Common myeloid progenitor, CD34-positive (primary cell): ENCODE measurements around the gene CHST15.

Experiments used
- CTCF ChIA-PET: fragments of 350-600 bp; sonication (Branson Sonifier 250); formaldehyde crosslinking; loops from one replicate; lab custom pipeline; 2021; ENCODE audit warnings: antibody characterized with exemption; lab: Charles Lee
- POLR2A ChIA-PET: fragments of 350-600 bp; sonication (Branson Sonifier 250); formaldehyde crosslinking; loops from one replicate; lab custom pipeline; 2021; ENCODE audit warnings: antibody characterized with exemption; lab: Charles Lee
- DNase-seq, 3 donors: peaks; one replicate each; pipeline versions ENCODE4 v3.0.0 to v3.0.0-alpha.2; 2013
- H3K27ac ChIP-seq, 2 experiments: 1 replicate in 1 of 2; 2 replicates in 1 of 2; pipeline ENCODE4 v1.7.0; 2013; ENCODE audit warnings: inconsistent platforms in 2 of 2, low read length in 2 of 2, mild to moderate bottlenecking in 2 of 2, low read depth in 1 of 2, moderate library complexity in 1 of 2; ENCODE audit not compliant: severe bottlenecking in 2 of 2, insufficient read depth in 1 of 2, poor library complexity in 1 of 2
- H3K27me3 ChIP-seq, 5 experiments: replicated peaks in 2 of 5; 1 replicate in 3 of 5; 2 replicates in 2 of 5; pipeline versions ENCODE4 v1.6.1 to v1.7.0; 2013; ENCODE audit warnings: low read length in 4 of 5, mild to moderate bottlenecking in 2 of 5, moderate library complexity in 2 of 5, inconsistent platforms in 1 of 5; ENCODE audit not compliant: insufficient read depth in 5 of 5, control insufficient read depth in 4 of 5
- H3K36me3 ChIP-seq, 4 experiments: 1 replicate in 2 of 4; 2 replicates in 2 of 4; pipeline versions ENCODE4 v1.6.1 to v1.7.0; 2013; ENCODE audit warnings: low read length in 3 of 4, control low read depth in 1 of 4, mild to moderate bottlenecking in 1 of 4; ENCODE audit not compliant: control insufficient read depth in 4 of 4, insufficient read depth in 4 of 4
- H3K4me1 ChIP-seq, 4 experiments: 1 replicate in 3 of 4; 2 replicates in 1 of 4; pipeline versions ENCODE4 v1.6.1 to v1.7.1; 2013; ENCODE audit warnings: low read length in 3 of 4, mild to moderate bottlenecking in 3 of 4, control low read depth in 1 of 4, inconsistent platforms in 1 of 4, moderate library complexity in 1 of 4; ENCODE audit not compliant: control insufficient read depth in 4 of 4, insufficient read depth in 4 of 4; ENCODE audit errors: control extremely low read depth in 1 of 4
- H3K4me3 ChIP-seq, 7 experiments: 1 replicate in 4 of 7; 2 replicates in 3 of 7; pipeline versions ENCODE4 v1.5.1 to v1.7.0; 2013; ENCODE audit warnings: mild to moderate bottlenecking in 7 of 7, low read length in 6 of 7, moderate library complexity in 6 of 7, inconsistent platforms in 2 of 7, low read depth in 2 of 7, control low read depth in 1 of 7; ENCODE audit not compliant: insufficient read depth in 4 of 7, control insufficient read depth in 1 of 7; ENCODE audit errors: extremely low read depth in 1 of 7
- H3K9me3 ChIP-seq, 5 experiments: 1 replicate in 4 of 5; 2 replicates in 1 of 5; pipeline versions ENCODE4 v1.6.1 to v1.7.1; 2013; ENCODE audit warnings: low read length in 4 of 5, mild to moderate bottlenecking in 2 of 5, inconsistent platforms in 1 of 5, low read depth in 1 of 5, moderate library complexity in 1 of 5; ENCODE audit not compliant: control insufficient read depth in 4 of 5, insufficient read depth in 2 of 5; ENCODE audit errors: control extremely low read depth in 1 of 5
- WGBS: methylation state at CpG from one replicate; pipeline ENCODE4 v1.1.5; 2013; ENCODE audit not compliant: insufficient coverage; 5-methylcytosine and 5-hydroxymethylcytosine counted together

CHST15 gene

GRCh38 chr10:123997013-123997412, 96.4 kb downstream of the CHST15 start:
- POLR2A ChIA-PET = no interaction called here
- no peak overlapping the region for H3K4me3 ChIP-seq
- no peak for DNase-seq
- CTCF ChIA-PET = interaction anchor here (0.6 to 5.8 kb wide), 12 partner anchors 8 to 407 kb away, joined by 3 to 96 read pairs (median 4); no protein-coding TSS in a partner anchor
- 98% methylated on average over 6 of the region's 6 CpGs for WGBS
- no peaks in the 10 kb centered on the region for H3K9me3 ChIP-seq
- H3K4me1 ChIP-seq = peaks cover 0 to 18% (median 8%) of the 10 kb centered on the region in 4 experiments
- peaks cover 7 to 40% (median 10%) of the 10 kb centered on the region in 5 experiments for H3K27me3 ChIP-seq
- no peak overlapping the region for H3K27ac ChIP-seq
- no peaks in the 10 kb centered on the region for H3K36me3 ChIP-seq

GRCh38 chr10:123996302-123996701, 97.1 kb downstream of the CHST15 start:
- no peak for DNase-seq
- Histone ChIP-seq H3K4me3 (no peak overlapping the region), H3K9me3 (no peaks in the 10 kb centered on the region), H3K27ac (no peak overlapping the region), H3K27me3 (peaks cover 7 to 47% (median 10%) of the 10 kb centered on the region in 5 experiments), H3K36me3 (no peaks in the 10 kb centered on the region), H3K4me1 (peaks cover 0 to 21% (median 9%) of the 10 kb centered on the region in 4 experiments)
- ChIA-PET CTCF (interaction anchor here (0.8 to 5.8 kb wide), 20 partner anchors 9 to 414 kb away, joined by 3 to 96 read pairs (median 4); no protein-coding TSS in a partner anchor), POLR2A (interaction anchor here (1.4 kb wide), 1 partner anchor 395 kb away, joined by 3 read pairs; no protein-coding TSS in a partner anchor)
- WGBS = 80% methylated on average over 4 of the region's 7 CpGs

- Histone ChIP-seq H3K36me3 (no peaks in the 10 kb centered on the region), H3K4me3 (peak overlapping the region in 2 of 7 experiments; percentile 1 to 11), H3K27me3 (peaks cover 8 to 54% (median 10%) of the 10 kb centered on the region in 5 experiments), H3K27ac (no peak overlapping the region), H3K9me3 (no peaks in the 10 kb centered on the region), H3K4me1 (peaks cover 0 to 21% (median 9%) of the 10 kb centered on the region in 4 experiments)
- CTCF ChIA-PET = interaction anchor here (0.8 to 5.8 kb wide), 22 partner anchors 10 to 414 kb away, joined by 3 to 96 read pairs (median 4); no protein-coding TSS in a partner anchor
- peak; percentile 21 to 42 (median 24) for DNase-seq
- POLR2A ChIA-PET = interaction anchor here (1.4 kb wide), 1 partner anchor 395 kb away, joined by 3 read pairs; no protein-coding TSS in a partner anchor
- 8% methylated on average over 26 of the region's 27 CpGs for WGBS
Observed at GRCh38 chr10:123995461-123996131, 97.8 kb downstream of the CHST15 start.

- WGBS = 27% methylated on average over 6 of the region's 11 CpGs
- Histone ChIP-seq H3K4me3 (peak overlapping the region in 3 of 7 experiments; percentile 1 to 11 (median 4)), H3K4me1 (peaks cover 0 to 21% (median 9%) of the 10 kb centered on the region in 4 experiments), H3K27ac (no peak overlapping the region), H3K9me3 (no peaks in the 10 kb centered on the region), H3K36me3 (no peaks in the 10 kb centered on the region), H3K27me3 (peaks cover 8 to 60% (median 13%) of the 10 kb centered on the region in 5 experiments)
- POLR2A ChIA-PET = no interaction called here
- no peak for DNase-seq
- CTCF ChIA-PET = interaction anchor here (0.6 to 5.8 kb wide), 26 partner anchors 8 to 751 kb away, joined by 3 to 96 read pairs (median 4); no protein-coding TSS in a partner anchor
Observed at GRCh38 chr10:123995082-123995460, 98.3 kb downstream of the CHST15 start.

- ChIA-PET POLR2A (no interaction called here), CTCF (interaction anchor here (0.6 to 5.8 kb wide), 25 partner anchors 9 to 751 kb away, joined by 3 to 96 read pairs (median 4); no protein-coding TSS in a partner anchor)
- H3K27me3 ChIP-seq = peaks cover 8 to 61% (median 13%) of the 10 kb centered on the region in 5 experiments
- no peaks in the 10 kb centered on the region for H3K36me3 ChIP-seq
- H3K27ac ChIP-seq = no peak overlapping the region
- peak; percentile 62 to 67 (median 62) for DNase-seq
- WGBS = 2% methylated on average over 28 of the region's 30 CpGs
- peak overlapping the region in 5 of 7 experiments; percentile 19 to 66 (median 48) for H3K4me3 ChIP-seq
- peaks cover 0 to 2% (median 0%) of the 10 kb centered on the region in 5 experiments for H3K9me3 ChIP-seq
- peaks cover 0 to 21% (median 9%) of the 10 kb centered on the region in 4 experiments for H3K4me1 ChIP-seq
Observed at GRCh38 chr10:123994417-123995081, 98.8 kb downstream of the CHST15 start.

- 79% methylated on average over 13 of the region's 17 CpGs for WGBS
Observed at GRCh38 chr10:123993534-123994416, 99.6 kb downstream of the CHST15 start.

More at GRCh38 chr10:123993534-123994416, 99.6 kb downstream of the CHST15 start:
- CTCF ChIA-PET = interaction anchor here (0.8 to 5.8 kb wide), 16 partner anchors 9 to 545 kb away, joined by 3 to 96 read pairs (median 4); no protein-coding TSS in a partner anchor
- POLR2A ChIA-PET = no interaction called here
- Histone ChIP-seq H3K27ac (no peak overlapping the region), H3K4me1 (peaks cover 0 to 21% (median 9%) of the 10 kb centered on the region in 4 experiments), H3K4me3 (no peak overlapping the region), H3K36me3 (no peaks in the 10 kb centered on the region), H3K27me3 (peaks cover 8 to 65% (median 14%) of the 10 kb centered on the region in 5 experiments), H3K9me3 (peaks cover 0 to 3% (median 0%) of the 10 kb centered on the region in 5 experiments)
- DNase-seq = no peak
